Choroid plexus epithelial cell (primary cell): ENCODE data around the gene DNAH10.

Source experiments
- DNase-seq: peaks from one replicate; pipeline ENCODE4 v3.0.0-alpha.2; 2010; ENCODE audit warnings: low read depth
- H3K4me3 ChIP-seq: 2 replicates; pipeline ENCODE4 v1.5.1; 2011; ENCODE audit warnings: low read depth, mild to moderate bottlenecking, control low read depth, low read length, moderate library complexity
- CTCF ChIP-seq: conservative IDR thresholded peaks from 2 replicates; pipeline ENCODE4 v1.5.1; 2011; ENCODE audit warnings: low read depth, mild to moderate bottlenecking, control low read depth, inconsistent platforms, low read length, moderate library complexity

DNAH10 gene

GRCh38 chr12:123873793-123874192 is 111.7 kb downstream of the DNAH10 start:
- no peak for TF ChIP-seq CTCF
- DNase-seq = no peak

GRCh38 chr12:123877968-123878367 is 115.9 kb downstream of the DNAH10 start:
- no peak for TF ChIP-seq CTCF
- no peak overlapping the region for H3K4me3 ChIP-seq
- DNase-seq = no peak

More at GRCh38 chr12:123873793-123874192, 111.7 kb downstream of the DNAH10 start:
- no peak overlapping the region for H3K4me3 ChIP-seq

- no peak for DNase-seq
- no peak overlapping the region for H3K4me3 ChIP-seq
- no peak for TF ChIP-seq CTCF
Measured at GRCh38 chr12:123879101-123879500, 117.0 kb downstream of the DNAH10 start.

- no peak for DNase-seq
- H3K4me3 ChIP-seq = no peak overlapping the region
- no peak for TF ChIP-seq CTCF
Measured at GRCh38 chr12:123879691-123880090, 117.6 kb downstream of the DNAH10 start.

GRCh38 chr12:123882161-123882705 is 120.1 kb downstream of the DNAH10 start:
- H3K4me3 ChIP-seq = no peak overlapping the region
- no peak for TF ChIP-seq CTCF

GRCh38 chr12:123886258-123886657 is 124.2 kb downstream of the DNAH10 start:
- TF ChIP-seq CTCF = no peak

More at GRCh38 chr12:123882161-123882705, 120.1 kb downstream of the DNAH10 start:
- no peak for DNase-seq

GRCh38 chr12:123886931-123887582 is 125.0 kb downstream of the DNAH10 start:
- no peak for DNase-seq
- TF ChIP-seq CTCF = no peak
- no peak overlapping the region for H3K4me3 ChIP-seq

More at GRCh38 chr12:123886258-123886657, 124.2 kb downstream of the DNAH10 start:
- no peak for DNase-seq
- no peak overlapping the region for H3K4me3 ChIP-seq
